Measurements from ENCODE around the gene UNC5C.

The UNC5C gene

GRCh38 chr4:95386410-95386809 is 162.4 kb downstream of the UNC5C start:
- DNase-seq: no peak

GRCh38 chr4:95381843-95382580 is 166.8 kb downstream of the UNC5C start:
- no peak for DNase-seq

- no peak for DNase-seq
Measured at GRCh38 chr4:95379633-95380032, 169.1 kb downstream of the UNC5C start.

- no peak for DNase-seq
Measured at GRCh38 chr4:95377366-95377900, 171.3 kb downstream of the UNC5C start.

GRCh38 chr4:95371476-95372224 is 177.1 kb downstream of the UNC5C start:
- DNase-seq: no peak

- DNase-seq: no peak
Measured at GRCh38 chr4:95367824-95368223, 180.9 kb downstream of the UNC5C start.

GRCh38 chr4:95363966-95364365 is 184.8 kb downstream of the UNC5C start:
- DNase-seq: no peak

- no peak for DNase-seq
Measured at GRCh38 chr4:95363559-95363925, 185.2 kb downstream of the UNC5C start.

- no peak for DNase-seq
Measured at GRCh38 chr4:95362906-95363558, 185.7 kb downstream of the UNC5C start.

GRCh38 chr4:95362066-95362465 is 186.7 kb downstream of the UNC5C start:
- DNase-seq: no peak

GRCh38 chr4:95361696-95361965 is 187.1 kb downstream of the UNC5C start:
- DNase-seq: no peak

GRCh38 chr4:95360906-95361695 is 187.7 kb downstream of the UNC5C start:
- DNase-seq: no peak

GRCh38 chr4:95360256-95360903 is 188.4 kb downstream of the UNC5C start:
- DNase-seq: no peak

GRCh38 chr4:95358421-95358820 is 190.4 kb downstream of the UNC5C start:
- no peak for DNase-seq

- DNase-seq: no peak
Measured at GRCh38 chr4:95355021-95355420, 193.8 kb downstream of the UNC5C start.

GRCh38 chr4:95348418-95348817 is 200.4 kb downstream of the UNC5C start:
- no peak for DNase-seq

- DNase-seq: no peak
Measured at GRCh38 chr4:95343235-95343634, 205.5 kb downstream of the UNC5C start.

- no peak for DNase-seq
Measured at GRCh38 chr4:95340191-95340590, 208.6 kb downstream of the UNC5C start.

- no peak for DNase-seq
Measured at GRCh38 chr4:95325665-95326064, 223.1 kb downstream of the UNC5C start.

GRCh38 chr4:95319169-95319568 is 229.6 kb downstream of the UNC5C start:
- DNase-seq: no peak

- no peak for DNase-seq
Measured at GRCh38 chr4:95318483-95318882, 230.3 kb downstream of the UNC5C start.

GRCh38 chr4:95318044-95318443 is 230.7 kb downstream of the UNC5C start:
- no peak for DNase-seq

All from GF-D8 (cell line).